HepG2 (cell line): Measurements from ENCODE around the gene QRICH2. TPM values are rescaled to one million over a fixed set of nuclear protein-coding genes. Genes with fewer than 3 reads are reported as not detected.

ENCODE experiments used
- ATAC-seq: fragments of 200-7000 bp; cut with Tn5 transposase; 3 replicates; pipeline ENCODE4 v1.9.1; 2020; ENCODE audit warnings: mild to moderate bottlenecking, moderate library complexity
- BruUV-seq: library from RNA; stranded (reverse); fragments of 400-500 nt; replicated peaks from 2 replicates; lab custom pipeline; 2021; lab: Mats Ljungman, UMichigan
- CTCF ChIA-PET: fragments of 300-600 bp; formaldehyde crosslinking; extraction: SDS; loops from one replicate; lab custom pipeline; 2021; ENCODE audit warnings: low total read pairs, inconsistent platforms, low intra/inter-chr PET ratio; lab: Yijun Ruan, JAX
- POLR2A ChIA-PET: fragments of 350-600 bp; sonication (Branson Sonifier 250); formaldehyde crosslinking; loops from one replicate; lab custom pipeline; 2020; ENCODE audit warnings: antibody characterized with exemption, inconsistent platforms; lab: Yijun Ruan, JAX
- DNase-seq: peaks from one replicate; pipeline ENCODE4 v3.0.0-alpha.2; 2015; ENCODE audit warnings: low spot score
- FAIRE-seq: peaks from 3 replicates; lab custom pipeline; 2011; peaks lifted over from hg19 to GRCh38; lab: Jason Lieb, UNC
- H2AFZ ChIP-seq: one replicate; pipeline ENCODE4 v1.6.1; 2011; ENCODE audit warnings: low read length, inconsistent platforms
- H3K27ac ChIP-seq: fragments of 300-600 bp; 3 replicates; pipeline ENCODE4 v1.8.0; 2011; ENCODE audit warnings: mixed run types, mild to moderate bottlenecking, mixed read lengths, low read length, inconsistent platforms; ENCODE audit not compliant: insufficient read depth; ENCODE audit errors: extremely low read length
- H3K27me3 ChIP-seq, 2 experiments: fragments of 200-600 bp in 1 of 2; 2 replicates in 1 of 2; 3 replicates in 1 of 2; pipeline versions ENCODE4 v1.6.0 to v1.8.0; 2011; ENCODE audit warnings: low read length in 2 of 2, mild to moderate bottlenecking in 2 of 2, moderate library complexity in 2 of 2, inconsistent platforms in 1 of 2; ENCODE audit not compliant: insufficient read depth in 2 of 2, control insufficient read depth in 1 of 2
- H3K36me3 ChIP-seq, 2 experiments: fragments of 200-600 bp in 1 of 2; replicated peaks in 1 of 2; 2 replicates in 1 of 2; 3 replicates in 1 of 2; pipeline versions ENCODE4 v1.5.1 to v1.8.0; 2011; ENCODE audit warnings: low read length in 2 of 2, inconsistent platforms in 1 of 2; ENCODE audit not compliant: insufficient read depth in 2 of 2, control insufficient read depth in 1 of 2
- H3K4me1 ChIP-seq: 2 replicates; pipeline ENCODE4 v1.5.1; 2012; ENCODE audit warnings: low read length, inconsistent platforms; ENCODE audit not compliant: insufficient read depth
- H3K4me2 ChIP-seq: 2 replicates; pipeline ENCODE4 v1.6.0; 2011; ENCODE audit warnings: low read depth, low read length, inconsistent platforms
- H3K4me3 ChIP-seq, 3 experiments: fragments of 200-600 bp in 1 of 3; sonication (generic), shearing (Covaris generic) in 1 of 3; replicated peaks in 1 of 3; 2 replicates each; pipeline ENCODE4 v1.5.1; 2011 to 2016; ENCODE audit warnings: low read length in 3 of 3, inconsistent platforms in 2 of 3, low read depth in 2 of 3, mild to moderate bottlenecking in 2 of 3, control low read depth in 1 of 3, mixed read lengths in 1 of 3; ENCODE audit not compliant: insufficient read depth in 1 of 3
- H3K79me2 ChIP-seq: one replicate; pipeline ENCODE4 v1.6.1; 2011; ENCODE audit warnings: low read length, inconsistent platforms; ENCODE audit not compliant: insufficient read depth
- H3K9ac ChIP-seq: 2 replicates; pipeline ENCODE4 v1.6.0; 2011; ENCODE audit warnings: mild to moderate bottlenecking, low read depth, low read length, inconsistent platforms; ENCODE audit not compliant: insufficient read depth
- H3K9me3 ChIP-seq: 2 replicates; pipeline ENCODE4 v1.5.1; 2012; ENCODE audit warnings: mild to moderate bottlenecking, low read length
- H4K20me1 ChIP-seq: 2 replicates; pipeline ENCODE4 v1.6.0; 2011; ENCODE audit warnings: inconsistent platforms, mild to moderate bottlenecking, low read length, moderate library complexity; ENCODE audit not compliant: insufficient read depth
- EHMT2 ChIP-seq: fragments of 200-600 bp; sonication (generic); IDR thresholded peaks from 2 replicates; pipeline ENCODE4 v1.7.0; 2017; ENCODE audit warnings: antibody characterized with exemption, low read depth, low read length, borderline replicate concordance
- EP300 ChIP-seq, 3 experiments: sonication (generic) in 1 of 3; formaldehyde crosslinking in 1 of 3; IDR thresholded peaks; 2 replicates each; pipeline versions ENCODE4 v1.5.1 to v1.6.1; 2011 to 2020; ENCODE audit warnings: low read depth in 2 of 3, low read length in 2 of 3, borderline replicate concordance in 1 of 3, improper control_type of control experiment in 1 of 3, mild to moderate bottlenecking in 1 of 3, missing genetic modification reagents in 1 of 3, moderate library complexity in 1 of 3
- GRHL1 ChIP-seq: sonication (generic); formaldehyde crosslinking; conservative IDR thresholded peaks from 2 replicates; pipeline ENCODE4 v1.8.0; 2022; ENCODE audit warnings: missing genetic modification reagents
- IKZF4 ChIP-seq: sonication (generic); formaldehyde crosslinking; IDR thresholded peaks from 2 replicates; pipeline ENCODE4 v1.5.1; 2020; ENCODE audit warnings: borderline replicate concordance, mild to moderate bottlenecking, low read depth, missing genetic modification reagents; ENCODE audit errors: not compliant biosample characterization
- TAF1 ChIP-seq: sonication (generic); formaldehyde crosslinking; IDR thresholded peaks from 2 replicates; pipeline ENCODE4 v1.4.0; 2020; ENCODE audit warnings: missing genetic modification reagents
- THYN1 ChIP-seq: sonication (generic); formaldehyde crosslinking; IDR thresholded peaks from 2 replicates; pipeline ENCODE4 v1.8.1; 2023; ENCODE audit warnings: low read depth, mild to moderate bottlenecking, moderate library complexity, missing genetic modification reagents, borderline replicate concordance
- ZBTB34 ChIP-seq: sonication (generic); formaldehyde crosslinking; IDR thresholded peaks from 2 replicates; pipeline ENCODE4 v1.8.0; 2022; ENCODE audit warnings: mild to moderate bottlenecking, missing genetic modification reagents
- ZMYM4 ChIP-seq: sonication (generic); formaldehyde crosslinking; IDR thresholded peaks from 2 replicates; pipeline ENCODE4 v1.8.1; 2023; ENCODE audit warnings: mild to moderate bottlenecking, missing genetic modification reagents
- ZNF232 ChIP-seq: sonication (generic); formaldehyde crosslinking; IDR thresholded peaks from 2 replicates; pipeline ENCODE4 v1.4.0; 2020; ENCODE audit warnings: missing genetic modification reagents, borderline replicate concordance
- ZNF430 ChIP-seq: sonication (generic); formaldehyde crosslinking; IDR thresholded peaks from 2 replicates; pipeline ENCODE4 v1.9.0; 2021; ENCODE audit warnings: mild to moderate bottlenecking, missing genetic modification reagents
- ZNF740 ChIP-seq: sonication (generic); formaldehyde crosslinking; IDR thresholded peaks from 2 replicates; pipeline ENCODE4 v1.4.0; 2020; ENCODE audit warnings: missing genetic modification reagents
- ZNF749 ChIP-seq: sonication (generic); formaldehyde crosslinking; IDR thresholded peaks from 2 replicates; pipeline ENCODE4 v1.8.0; 2022; ENCODE audit warnings: mild to moderate bottlenecking, missing genetic modification reagents, moderate library complexity, borderline replicate concordance
- ZNF75D ChIP-seq: sonication (generic); formaldehyde crosslinking; IDR thresholded peaks from 2 replicates; pipeline ENCODE4 v1.8.1; 2023; ENCODE audit warnings: missing genetic modification reagents, mild to moderate bottlenecking, borderline replicate concordance
- ZNF761 ChIP-seq: sonication (generic); formaldehyde crosslinking; conservative IDR thresholded peaks from 2 replicates; pipeline ENCODE4 v1.4.0; 2020; ENCODE audit warnings: mild to moderate bottlenecking, missing genetic modification reagents
- WGBS: methylation state at CpG from one replicate; pipeline ENCODE4 v1.1.6; 2017; ENCODE audit warnings: low lambda C conversion rate; 5-methylcytosine and 5-hydroxymethylcytosine counted together
- in situ Hi-C: cut with HindIII; loops from 2 replicates; pipeline ENCODE4 v1.10.0; 2017; ENCODE audit warnings: low pct_unique_long_range_greater_than_20kb; ENCODE audit not compliant: extremely low pct_ligation_motif_present
- intact Hi-C: fragments of 100-400 bp; cut with micrococcal nuclease; formaldehyde crosslinking; loops from one replicate; pipeline ENCODE4 v1.10.0; 2022; ENCODE audit not compliant: unreplicated experiment
- polyA plus RNA-seq, 8 experiments: library from polyadenylated mRNA; depleted of rRNA in 3 of 8; stranded (reverse) in 7 of 8; unstranded in 1 of 8; fragments of >200 nt; fragmentation: Illumina TruSeq in 4 of 8; extraction: Trizol in 4 of 8; gene quantifications; 2 replicates each; pipeline versions ENCODE4 v1.2.1 to v1.2.3, GENCODE V29; 2011 to 2016; ENCODE audit warnings: low read depth in 4 of 8, missing spikeins in 1 of 8, mixed read lengths in 1 of 8; ENCODE audit not compliant: insufficient read depth in 1 of 8
- total RNA-seq, 5 experiments: library from RNA; depleted of rRNA; stranded (reverse); fragments of >200 nt; fragmentation: Illumina TruSeq; extraction: Trizol; gene quantifications; 2 replicates each; pipeline ENCODE4 v1.2.3, GENCODE V29; 2016; ENCODE audit warnings: low read depth in 1 of 5
- TF ChIP-seq, protein P1 (sequence below): sonication (generic); formaldehyde crosslinking; conservative IDR thresholded peaks from 2 replicates; pipeline ENCODE4 v1.5.0; 2020; ENCODE audit warnings: missing genetic modification reagents
- TF ChIP-seq, protein P2 (sequence below): sonication (generic); formaldehyde crosslinking; IDR thresholded peaks from 2 replicates; pipeline ENCODE4 v1.8.1; 2023; ENCODE audit warnings: mild to moderate bottlenecking, inconsistent platforms, moderate library complexity, missing genetic modification reagents, borderline replicate concordance

The QRICH2 gene
- total and polyA plus RNA-seq, 2 of the 13 experiments (the other 11 are each of a cell fraction or from before 2014, with no cell fraction given): 3.7 to 5.7 TPM

DNA sequence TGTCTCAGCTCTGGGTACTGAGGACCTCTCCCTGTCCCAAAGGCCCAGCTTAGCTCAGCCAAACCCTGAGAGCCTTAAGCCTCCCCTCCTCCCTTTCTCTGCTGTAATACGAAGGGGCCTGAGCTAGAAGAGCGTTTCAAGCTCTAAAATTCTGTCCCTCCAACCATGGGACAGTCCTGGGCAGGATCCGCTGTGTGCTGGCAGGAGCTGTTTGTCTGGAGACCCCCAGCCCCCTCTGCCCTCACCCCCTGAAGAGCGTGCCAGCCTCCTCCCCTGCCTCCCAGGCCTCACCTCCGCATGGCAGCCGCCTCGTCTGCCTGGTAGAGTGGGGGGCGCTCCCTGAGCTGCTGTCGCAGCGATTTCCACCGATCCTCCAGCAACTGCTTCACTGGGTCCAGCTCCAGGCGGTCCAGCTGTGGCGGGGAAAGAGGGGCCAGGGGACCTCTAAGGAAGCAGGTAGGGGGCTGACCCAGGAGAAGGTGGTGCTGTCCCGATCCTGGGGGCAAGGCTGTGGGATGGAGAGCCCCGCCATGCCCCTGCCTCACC lies 28.3 kb downstream of the QRICH2 start:
- Histone ChIP-seq H3K27me3 (no peaks in the 10 kb centered on the region), H3K4me2 (no peak overlapping the region), H3K27ac (no peak overlapping the region), H3K9me3 (no peaks in the 10 kb centered on the region), H3K4me3 (no peak overlapping the region), H4K20me1 (no peaks in the 10 kb centered on the region), H3K36me3 (no peaks in the 10 kb centered on the region), H3K9ac (no peak overlapping the region), H3K79me2 (no peaks in the 10 kb centered on the region), H3K4me1 (peaks cover 25% of the 10 kb centered on the region), H2AFZ (no peak overlapping the region)
- in situ Hi-C loops (loop anchor here (5.0 to 10.0 kb wide), 2 partner anchors 95 to 158 kb away; no protein-coding TSS in a partner anchor), intact Hi-C loops (loop anchor here (1.0 to 10.0 kb wide), 3 partner anchors 42 to 159 kb away; no protein-coding TSS in a partner anchor)
- 76% methylated on average over 15 of the region's 15 CpGs for WGBS
- POLR2A ChIA-PET: interaction anchor here (0.7 to 1.7 kb wide), 7 partner anchors 9 to 159 kb away, joined by 3 to 8 read pairs (median 3); partner anchors contain the start of gene UBALD2
- FAIRE-seq (no peak), ATAC-seq (no peak; the same call in 1 of the 3 replicates), DNase-seq (no peak)
- CTCF ChIA-PET: interaction anchor here (0.9 to 1.7 kb wide), 6 partner anchors 21 to 266 kb away, joined by 3 to 35 read pairs (median 4); no protein-coding TSS in a partner anchor
- no TSS peak for BruUV-seq
- TF ChIP-seq, protein P1, sequence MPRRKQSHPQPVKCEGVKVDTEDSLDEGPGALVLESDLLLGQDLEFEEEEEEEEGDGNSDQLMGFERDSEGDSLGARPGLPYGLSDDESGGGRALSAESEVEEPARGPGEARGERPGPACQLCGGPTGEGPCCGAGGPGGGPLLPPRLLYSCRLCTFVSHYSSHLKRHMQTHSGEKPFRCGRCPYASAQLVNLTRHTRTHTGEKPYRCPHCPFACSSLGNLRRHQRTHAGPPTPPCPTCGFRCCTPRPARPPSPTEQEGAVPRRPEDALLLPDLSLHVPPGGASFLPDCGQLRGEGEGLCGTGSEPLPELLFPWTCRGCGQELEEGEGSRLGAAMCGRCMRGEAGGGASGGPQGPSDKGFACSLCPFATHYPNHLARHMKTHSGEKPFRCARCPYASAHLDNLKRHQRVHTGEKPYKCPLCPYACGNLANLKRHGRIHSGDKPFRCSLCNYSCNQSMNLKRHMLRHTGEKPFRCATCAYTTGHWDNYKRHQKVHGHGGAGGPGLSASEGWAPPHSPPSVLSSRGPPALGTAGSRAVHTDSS: no peak
- no peak for TF ChIP-seq EHMT2
- no peak for TF ChIP-seq TAF1 (CRISPR knock-in tag)
- TF ChIP-seq IKZF4 (CRISPR knock-in tag): no peak
- TF ChIP-seq GRHL1 (CRISPR knock-in tag): no peak
- TF ChIP-seq ZMYM4 (CRISPR knock-in tag): no peak
- TF ChIP-seq, protein P2, sequence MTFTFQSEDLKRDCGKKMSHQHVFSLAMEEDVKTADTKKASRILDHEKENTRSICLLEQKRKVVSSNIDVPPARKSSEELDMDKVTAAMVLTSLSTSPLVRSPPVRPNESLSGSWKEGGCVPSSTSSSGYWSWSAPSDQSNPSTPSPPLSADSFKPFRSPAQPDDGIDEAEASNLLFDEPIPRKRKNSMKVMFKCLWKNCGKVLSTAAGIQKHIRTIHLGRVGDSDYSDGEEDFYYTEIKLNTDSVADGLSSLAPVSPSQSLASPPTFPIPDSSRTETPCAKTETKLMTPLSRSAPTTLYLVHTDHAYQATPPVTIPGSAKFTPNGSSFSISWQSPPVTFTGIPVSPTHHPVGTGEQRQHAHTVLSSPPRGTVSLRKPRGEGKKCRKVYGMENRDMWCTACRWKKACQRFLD: no peak
- no peak for TF ChIP-seq EP300 (IDR thresholded peaks at IDR 0.05; ENCODE audit: low read depth in 2 of 2, low read length in 2 of 2)
- TF ChIP-seq EP300 (CRISPR knock-in tag; IDR thresholded peaks at IDR 0.05; ENCODE audit: borderline replicate concordance): no peak
- TF ChIP-seq ZBTB34 (CRISPR knock-in tag): no peak
- no peak for TF ChIP-seq ZNF749 (CRISPR knock-in tag)
- TF ChIP-seq ZNF232 (CRISPR knock-in tag): no peak
- no peak for TF ChIP-seq ZNF75D (CRISPR knock-in tag)
- TF ChIP-seq ZNF761 (CRISPR knock-in tag): no peak
- TF ChIP-seq ZNF740: no peak
- no peak for TF ChIP-seq THYN1 (CRISPR knock-in tag)
- TF ChIP-seq ZNF430 (CRISPR knock-in tag): 0 out of 2 replicates have a peak, but pooled peaks have one; percentile 11
